Fibroblast of peridontal ligament (primary cell): ENCODE data around the gene PNMT.
A peak's percentile ranks its signal among the peaks of the same experiment; 100 is the strongest.

Source experiments
- DNase-seq: peaks from one replicate; pipeline ENCODE4 v3.0.0-alpha.2; 2010; ENCODE audit errors: extremely low read depth

The PNMT gene

GRCh38 chr17:39669897-39670735 is 1.9 kb downstream of the PNMT start:
- DNase-seq = no peak

- no peak for DNase-seq
Measured at GRCh38 chr17:39670746-39671145, 2.5 kb downstream of the PNMT start.

- DNase-seq = peak; percentile 21
Measured at GRCh38 chr17:39671651-39672521, 3.6 kb downstream of the PNMT start.

GRCh38 chr17:39672522-39673334 is 4.5 kb downstream of the PNMT start:
- DNase-seq = no peak

- no peak for DNase-seq
Measured at GRCh38 chr17:39673335-39674081, 5.3 kb downstream of the PNMT start.

GRCh38 chr17:39674179-39674578 is 5.9 kb downstream of the PNMT start:
- DNase-seq = no peak

GRCh38 chr17:39674702-39675389 is 6.6 kb downstream of the PNMT start:
- no peak for DNase-seq

GRCh38 chr17:39675390-39676082 is 7.3 kb downstream of the PNMT start:
- no peak for DNase-seq

- DNase-seq = no peak
Measured at GRCh38 chr17:39676198-39676819, 8.1 kb downstream of the PNMT start.

- DNase-seq = no peak
Measured at GRCh38 chr17:39677072-39677471, 8.8 kb downstream of the PNMT start.

- peak; percentile 11 for DNase-seq
Measured at GRCh38 chr17:39677542-39678339, 9.5 kb downstream of the PNMT start.

GRCh38 chr17:39678340-39679116 is 10.3 kb downstream of the PNMT start:
- DNase-seq = no peak

- DNase-seq = no peak
Measured at GRCh38 chr17:39679521-39680192, 11.4 kb downstream of the PNMT start.

- DNase-seq = no peak
Measured at GRCh38 chr17:39683295-39683939, 15.2 kb downstream of the PNMT start.

GRCh38 chr17:39684369-39685192 is 16.3 kb downstream of the PNMT start:
- no peak for DNase-seq

- DNase-seq = no peak
Measured at GRCh38 chr17:39687101-39687545, 18.9 kb downstream of the PNMT start.
